Right renal cortex interstitium (tissue), 3 donors: ENCODE measurements around the gene CHAF1A. TPM values are rescaled to one million over a fixed set of nuclear protein-coding genes. Genes with fewer than 3 reads are reported as not detected.

Experiments used
- DNase-seq, 3 donors: peaks; one replicate each; pipeline ENCODE4 v3.0.0-alpha.2; 2013; ENCODE audit warnings: low read depth in 3 of 3, low spot score in 2 of 3
- polyA plus RNA-seq, 3 donors: library from polyadenylated mRNA; unstranded; fragments of 120-200 nt; gene quantifications; one replicate each; pipeline ENCODE4 v1.2.1, GENCODE V29; 2013; ENCODE audit not compliant: insufficient read length in 3 of 3

Gene CHAF1A
- polyA plus RNA-seq, 3 donors, result 21.3 to 26.1 (median 21.3) TPM

- no peak for DNase-seq
Observed at GRCh38 chr19:4434391-4434790, 32.0 kb downstream of the CHAF1A start.

- no peak for DNase-seq
Observed at GRCh38 chr19:4436231-4436630, 33.8 kb downstream of the CHAF1A start.

GRCh38 chr19:4437103-4437502, 34.7 kb downstream of the CHAF1A start:
- no peak for DNase-seq

GRCh38 chr19:4439243-4439642, 36.8 kb downstream of the CHAF1A start:
- DNase-seq, result no peak

GRCh38 chr19:4441994-4442818, 39.8 kb downstream of the CHAF1A start:
- DNase-seq, result no peak

GRCh38 chr19:4442819-4443146, 40.3 kb downstream of the CHAF1A start:
- DNase-seq, result no peak

GRCh38 chr19:4443188-4443587, 40.7 kb downstream of the CHAF1A start:
- DNase-seq, result no peak

GRCh38 chr19:4443966-4444764, 41.7 kb downstream of the CHAF1A start:
- no peak for DNase-seq

- DNase-seq, result no peak
Observed at GRCh38 chr19:4444765-4445741, 42.6 kb downstream of the CHAF1A start.

- no peak for DNase-seq
Observed at GRCh38 chr19:4445963-4446703, 43.7 kb downstream of the CHAF1A start.

- no peak for DNase-seq
Observed at GRCh38 chr19:4446704-4447200, 44.3 kb downstream of the CHAF1A start.

GRCh38 chr19:4447327-4448146, 45.1 kb downstream of the CHAF1A start:
- DNase-seq, result no peak

- DNase-seq, result no peak
Observed at GRCh38 chr19:4448147-4448985, 45.9 kb downstream of the CHAF1A start.

GRCh38 chr19:4449022-4449638, 46.7 kb downstream of the CHAF1A start:
- DNase-seq, result no peak

- DNase-seq, result no peak
Observed at GRCh38 chr19:4449639-4450028, 47.2 kb downstream of the CHAF1A start.

GRCh38 chr19:4452230-4452990, 50.0 kb downstream of the CHAF1A start:
- no peak for DNase-seq
